IPS-NIHi11 (cell line): ENCODE data around the gene UBE2D2.

Experiments
- DNase-seq: peaks from one replicate; pipeline ENCODE4 v3.0.0; 2012; ENCODE audit warnings: mixed read lengths, low spot score

Gene UBE2D2

GRCh38 chr5:139660923-139661814 lies 100.0 kb downstream of the UBE2D2 start:
- no peak for DNase-seq

DNA sequence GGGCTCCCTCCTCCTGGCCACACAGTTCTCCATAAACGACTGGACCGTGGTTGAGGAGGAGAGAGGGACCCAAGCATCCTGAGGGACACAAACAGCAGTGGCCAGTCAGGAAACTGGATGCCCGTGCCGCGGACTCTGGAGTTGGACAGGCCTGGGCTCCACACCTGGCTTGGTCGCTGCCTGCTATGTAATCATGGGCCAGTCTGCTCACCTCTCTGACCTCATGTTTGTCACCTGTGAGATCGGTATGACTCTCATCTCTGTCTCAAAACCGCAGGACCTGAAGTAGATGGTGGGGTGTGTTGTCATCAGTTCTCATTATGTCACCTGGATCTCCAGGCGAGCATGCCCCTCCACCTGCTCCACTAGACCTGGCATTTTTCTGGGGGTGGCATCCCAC lies 101.5 kb downstream of the UBE2D2 start:
- no peak for DNase-seq

- no peak for DNase-seq
Observed at GRCh38 chr5:139663207-139664085, 102.3 kb downstream of the UBE2D2 start.

DNA sequence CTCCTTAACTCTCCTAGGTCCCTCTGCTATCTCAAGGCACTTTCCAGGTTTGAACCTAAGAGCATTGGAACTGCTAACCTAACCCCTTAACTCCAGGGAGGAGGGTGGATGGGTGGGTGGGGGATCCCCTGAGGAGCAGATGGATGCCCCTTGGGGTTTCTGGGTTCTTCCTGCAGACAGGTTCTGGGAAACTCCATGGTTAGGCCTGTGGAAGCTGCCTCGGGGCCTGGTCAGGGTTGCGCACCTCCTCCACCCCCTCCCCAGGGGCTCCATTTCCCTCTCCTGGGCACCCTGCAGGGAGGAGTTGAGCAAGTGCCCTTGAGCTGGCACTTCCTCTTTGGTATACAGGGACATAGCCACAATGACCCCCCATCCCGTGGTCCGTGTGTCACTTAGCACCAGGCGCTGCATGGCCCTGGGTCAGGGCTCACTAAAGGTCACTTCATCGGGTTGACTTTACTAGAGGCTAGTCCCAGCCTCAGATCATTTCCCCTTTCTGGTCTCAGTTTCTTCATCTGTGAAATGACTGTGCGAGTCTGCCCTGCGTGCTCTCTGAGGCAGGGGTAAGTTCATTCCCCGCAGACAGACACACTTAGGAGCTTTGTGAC lies 103.1 kb downstream of the UBE2D2 start:
- no peak for DNase-seq

DNA sequence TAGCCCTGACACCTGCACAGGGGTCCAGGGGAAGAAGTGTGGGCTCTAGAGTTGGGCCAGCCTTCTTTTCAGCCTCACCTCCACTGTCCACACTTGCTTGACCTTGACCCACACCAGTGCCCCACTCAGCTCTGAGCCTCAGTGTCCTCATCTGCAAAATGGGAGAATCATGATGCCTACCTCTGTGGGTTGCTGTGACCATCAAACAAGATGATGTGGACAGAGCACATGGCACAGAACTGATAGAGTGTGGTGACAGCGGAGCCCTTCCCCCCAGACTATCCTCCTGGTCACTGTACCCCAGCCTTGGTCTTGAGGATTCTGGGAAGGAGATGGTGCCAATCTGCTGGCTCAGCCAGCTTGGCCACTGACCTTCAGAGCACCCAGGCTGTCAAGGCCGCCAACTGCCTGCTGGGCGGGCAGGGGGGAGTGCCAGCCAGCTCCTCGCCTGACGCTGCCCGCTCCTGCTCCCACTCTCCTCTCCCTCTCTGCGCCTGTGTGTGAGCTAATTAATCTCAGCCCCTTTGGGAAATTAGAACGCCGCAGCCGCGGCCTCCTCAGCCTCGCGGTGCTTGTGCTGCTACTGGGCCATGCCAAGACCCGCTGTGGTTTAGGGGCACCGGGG lies 103.7 kb downstream of the UBE2D2 start:
- DNase-seq, result no peak

GRCh38 chr5:139665626-139666025 lies 104.5 kb downstream of the UBE2D2 start:
- DNase-seq, result no peak

DNA sequence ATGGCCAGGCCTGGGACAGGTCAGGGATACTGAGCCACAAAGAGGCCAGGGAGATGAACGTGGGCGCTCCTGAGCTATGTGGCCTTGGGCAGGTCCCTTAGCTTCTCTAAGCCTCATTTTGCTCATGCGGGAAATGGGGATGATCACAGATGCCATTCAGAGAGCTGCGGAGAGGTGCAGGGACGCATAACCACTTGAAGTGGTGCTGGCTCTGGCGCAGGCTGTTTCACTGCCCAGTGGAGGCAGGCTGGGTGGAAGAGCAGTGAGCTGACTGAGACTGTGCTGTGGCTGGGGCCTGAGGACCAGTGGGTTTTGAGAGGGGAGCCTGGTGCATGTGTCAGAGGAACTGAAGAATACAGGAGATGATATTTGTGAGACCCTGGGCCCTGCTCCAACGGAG lies 105.4 kb downstream of the UBE2D2 start:
- DNase-seq, result no peak

- no peak for DNase-seq
Observed at GRCh38 chr5:139667001-139667729, 106.0 kb downstream of the UBE2D2 start.

DNA sequence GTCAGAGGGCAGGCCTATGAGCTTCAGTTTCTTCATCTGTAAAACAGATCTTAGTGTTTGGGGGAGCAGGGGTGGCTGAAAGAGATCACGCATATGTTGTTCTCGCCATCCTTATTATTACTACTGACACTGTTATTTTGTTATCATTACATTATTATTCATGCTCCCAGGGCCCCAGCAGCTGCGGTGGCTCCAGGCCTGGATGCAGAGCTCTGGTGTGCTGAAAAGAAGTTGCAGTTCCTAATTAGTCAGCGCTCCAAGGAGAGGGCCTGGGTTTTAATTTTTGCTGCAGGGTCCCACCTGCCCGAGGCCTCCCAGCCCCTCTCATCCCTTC lies 106.6 kb downstream of the UBE2D2 start:
- no peak for DNase-seq

GRCh38 chr5:139668064-139668880 lies 107.1 kb downstream of the UBE2D2 start:
- DNase-seq, result peak; percentile 46

DNA sequence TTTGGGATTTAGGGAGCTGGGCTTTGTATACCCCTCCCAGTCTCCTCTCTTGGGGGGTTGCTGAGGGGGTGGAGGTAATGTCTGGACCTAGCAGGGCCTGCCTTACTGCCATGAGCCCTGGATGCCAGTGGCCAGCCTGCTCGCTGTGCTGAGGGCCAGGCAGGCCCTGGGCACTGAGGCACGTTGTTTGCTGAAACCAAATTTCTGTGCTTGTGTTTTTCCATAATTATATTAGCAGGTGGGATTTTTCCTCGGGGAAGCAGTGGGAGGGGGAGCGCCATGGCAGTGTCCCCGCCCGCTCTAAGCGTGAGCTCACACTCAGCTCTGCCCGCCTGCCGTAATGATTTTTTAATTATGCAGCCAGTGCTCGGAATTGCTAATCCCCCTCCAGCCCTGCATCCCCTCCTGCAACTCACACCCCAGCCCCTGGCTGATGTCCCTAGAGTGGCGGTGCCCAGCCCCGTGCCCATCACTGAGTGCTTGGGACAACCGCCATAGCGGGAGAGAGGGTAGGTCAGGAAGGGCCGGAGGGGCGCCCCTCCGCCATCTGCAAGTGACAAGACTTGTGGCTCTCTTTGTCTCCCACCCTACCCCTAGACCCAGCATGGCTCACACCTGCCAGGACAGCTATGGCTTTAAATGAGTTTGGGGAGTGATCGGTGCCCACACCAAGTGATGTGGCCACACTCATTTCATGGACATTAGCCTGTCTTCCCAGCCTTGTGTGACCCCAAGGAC lies 108.0 kb downstream of the UBE2D2 start:
- DNase-seq, result no peak

DNA sequence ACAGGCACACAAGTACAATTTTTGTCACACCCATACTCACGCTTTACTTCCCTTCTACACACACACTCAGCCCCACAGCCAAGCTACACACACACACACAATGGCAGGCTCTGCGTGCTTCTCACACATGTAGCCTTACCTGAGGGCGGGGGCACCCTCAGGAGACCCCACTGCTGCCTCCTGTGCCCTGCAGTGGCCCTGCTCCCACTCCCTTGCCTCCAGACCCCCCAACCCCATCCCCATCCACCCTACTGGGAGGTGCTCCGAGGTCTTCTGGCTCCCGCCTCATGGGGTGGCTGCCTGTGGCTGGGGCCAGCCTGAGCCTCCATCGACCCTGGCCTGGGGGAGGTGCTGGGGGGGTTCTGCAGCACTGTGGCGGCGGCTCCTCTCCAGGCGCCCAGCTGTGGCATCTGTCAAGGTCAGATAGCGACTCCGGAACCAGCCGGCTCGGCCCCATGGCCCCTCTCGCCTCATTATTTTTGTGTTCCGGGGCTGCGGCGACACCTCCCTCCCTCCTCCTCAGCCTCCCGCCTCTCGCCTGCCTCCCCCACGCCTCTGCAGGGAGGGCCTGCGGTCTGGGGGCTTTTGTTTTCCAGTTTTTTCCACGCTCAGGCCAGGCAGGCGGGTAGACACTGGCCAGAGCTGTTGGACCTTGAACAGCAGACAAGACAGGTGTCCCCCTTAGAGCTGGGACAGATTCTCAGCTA lies 108.7 kb downstream of the UBE2D2 start:
- DNase-seq, result no peak

DNA sequence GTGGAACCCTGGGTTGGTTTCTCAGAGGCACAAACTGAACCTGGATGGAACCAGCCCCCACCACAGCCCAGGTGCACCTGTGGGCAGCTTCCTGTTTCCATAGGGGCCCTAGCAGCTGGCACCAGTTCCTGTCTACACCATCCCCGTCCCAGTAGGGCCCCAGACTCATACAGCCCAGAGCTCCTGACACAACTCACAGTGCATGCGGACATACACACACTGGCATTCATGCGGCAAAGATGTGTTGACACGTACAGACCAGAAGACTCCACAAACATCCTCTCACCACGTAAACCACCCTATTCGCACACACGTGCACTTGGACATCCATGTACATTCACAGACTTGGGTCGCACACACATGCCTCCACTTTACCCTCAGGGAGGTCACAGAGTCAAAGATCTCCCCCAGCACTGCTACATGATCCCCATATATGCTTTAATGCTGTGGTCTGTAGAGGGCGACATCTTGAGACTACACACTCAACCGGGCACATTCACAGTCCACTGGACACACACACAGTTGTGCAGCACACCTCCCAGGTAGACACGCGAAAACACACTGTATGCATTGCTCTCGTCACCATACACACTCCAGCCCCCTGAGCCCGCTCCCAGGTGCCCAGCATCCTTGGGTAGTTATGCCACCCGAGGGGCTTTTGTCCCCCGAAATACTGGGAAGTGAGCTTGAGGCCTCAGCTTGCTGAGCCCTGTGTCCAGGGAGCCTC lies 109.4 kb downstream of the UBE2D2 start:
- no peak for DNase-seq

DNA sequence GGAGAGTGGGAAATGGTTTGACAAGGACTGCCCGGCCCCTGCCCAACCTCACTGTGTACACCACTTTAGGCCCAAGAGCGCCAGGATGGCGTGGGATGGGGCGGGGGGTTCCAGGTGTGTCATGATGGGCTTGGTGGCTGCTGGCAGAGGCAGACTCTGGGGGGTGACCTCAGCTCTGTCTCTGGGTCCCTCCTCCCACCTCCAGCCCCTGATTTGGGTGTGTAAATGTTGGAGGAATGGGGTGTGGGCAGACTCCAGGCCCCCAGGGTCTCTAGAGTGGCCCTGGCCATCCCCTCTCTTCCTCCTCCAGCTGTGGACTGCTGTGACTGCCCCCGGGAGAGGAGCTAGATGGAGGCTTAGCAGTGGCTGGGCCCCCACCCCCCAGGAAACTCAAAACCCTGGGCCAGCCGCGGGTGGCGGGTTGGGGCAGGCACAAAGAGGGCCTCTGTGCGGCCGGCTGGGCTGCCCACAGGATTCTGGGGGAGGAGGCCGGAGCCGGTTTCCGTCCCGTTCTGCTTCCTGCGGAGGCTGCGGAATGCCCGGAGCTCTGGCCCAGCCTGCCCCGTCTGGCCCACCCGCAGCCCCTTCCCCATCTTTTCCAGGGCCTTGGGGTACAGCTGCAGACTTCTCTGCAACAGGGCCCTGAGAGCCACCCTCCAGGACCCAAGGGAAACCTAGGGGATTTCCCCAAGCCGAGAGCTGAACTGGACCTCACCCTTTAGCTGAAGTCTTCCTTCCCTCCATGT lies 110.1 kb downstream of the UBE2D2 start:
- DNase-seq, result peak; percentile 64

- no peak for DNase-seq
Observed at GRCh38 chr5:139675213-139675612, 114.1 kb downstream of the UBE2D2 start.

- DNase-seq, result no peak
Observed at GRCh38 chr5:139675825-139676224, 114.7 kb downstream of the UBE2D2 start.

- no peak for DNase-seq
Observed at GRCh38 chr5:139676406-139676805, 115.3 kb downstream of the UBE2D2 start.
